Measurements from ENCODE around the gene KHK. TPM values are rescaled to one million over a fixed set of nuclear protein-coding genes. Genes with fewer than 3 reads are reported as not detected.

The KHK gene
- total and polyA plus RNA-seq, 9 of the 15 experiments (the other 6 are each of a cell fraction or from before 2014, with no cell fraction given) = 1.5 to 10.7 (median 5.2) TPM

DNA sequence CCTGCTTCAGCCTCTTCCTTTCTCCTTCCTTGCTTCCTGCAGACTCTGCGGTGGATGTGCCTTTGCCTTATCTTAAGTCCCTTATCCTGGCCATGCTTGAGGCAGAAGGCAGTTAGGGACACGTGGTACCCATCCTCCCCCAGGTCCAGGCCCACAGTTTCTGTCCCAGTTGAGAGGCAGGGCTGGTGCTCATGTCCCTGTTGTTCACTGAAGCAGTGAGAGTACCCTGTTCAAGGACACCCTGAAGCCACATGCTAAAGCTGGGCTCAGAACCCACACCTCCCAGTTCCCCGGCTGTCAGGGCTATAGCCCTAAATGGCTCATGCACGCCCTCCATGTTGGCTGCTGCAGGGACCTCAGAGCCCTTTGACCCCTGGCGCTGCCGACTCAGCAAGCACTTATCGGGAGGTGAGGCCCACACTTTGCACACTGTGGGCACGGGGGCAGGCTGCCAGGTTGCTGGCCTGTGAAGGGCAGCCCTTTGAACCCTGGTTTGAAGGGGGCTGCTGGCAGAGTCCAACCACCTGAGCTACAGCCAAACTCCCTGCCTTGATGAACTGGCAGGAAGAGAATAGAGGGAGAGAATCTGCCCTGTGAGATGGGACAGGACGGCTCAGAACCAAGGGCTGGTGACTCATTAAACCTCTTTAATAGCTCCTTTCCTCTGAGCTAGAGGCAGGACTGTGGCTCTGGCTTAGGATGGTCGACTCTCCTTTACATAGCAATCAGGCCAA lies 6.3 kb downstream of the KHK start (continued):
- TF ChIP-seq, protein P1, sequence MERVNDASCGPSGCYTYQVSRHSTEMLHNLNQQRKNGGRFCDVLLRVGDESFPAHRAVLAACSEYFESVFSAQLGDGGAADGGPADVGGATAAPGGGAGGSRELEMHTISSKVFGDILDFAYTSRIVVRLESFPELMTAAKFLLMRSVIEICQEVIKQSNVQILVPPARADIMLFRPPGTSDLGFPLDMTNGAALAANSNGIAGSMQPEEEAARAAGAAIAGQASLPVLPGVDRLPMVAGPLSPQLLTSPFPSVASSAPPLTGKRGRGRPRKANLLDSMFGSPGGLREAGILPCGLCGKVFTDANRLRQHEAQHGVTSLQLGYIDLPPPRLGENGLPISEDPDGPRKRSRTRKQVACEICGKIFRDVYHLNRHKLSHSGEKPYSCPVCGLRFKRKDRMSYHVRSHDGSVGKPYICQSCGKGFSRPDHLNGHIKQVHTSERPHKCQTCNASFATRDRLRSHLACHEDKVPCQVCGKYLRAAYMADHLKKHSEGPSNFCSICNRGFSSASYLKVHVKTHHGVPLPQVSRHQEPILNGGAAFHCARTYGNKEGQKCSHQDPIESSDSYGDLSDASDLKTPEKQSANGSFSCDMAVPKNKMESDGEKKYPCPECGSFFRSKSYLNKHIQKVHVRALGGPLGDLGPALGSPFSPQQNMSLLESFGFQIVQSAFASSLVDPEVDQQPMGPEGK (CRISPR knock-in tag; IDR thresholded peaks at IDR 0.05; ENCODE audit: borderline replicate concordance) = no peak
- TF ChIP-seq POLR2H (tag; IDR thresholded peaks at IDR 0.05; ENCODE audit: low read depth) = no peak
- TF ChIP-seq TAL1 (IDR thresholded peaks at IDR 0.05) = peak; percentile 58
- TF ChIP-seq ZNF311 (CRISPR knock-in tag; IDR thresholded peaks at IDR 0.05) = peak; percentile 78; the same call in 1 of the 2 replicates
- TF ChIP-seq ATF1 (CRISPR knock-in tag; IDR thresholded peaks at IDR 0.05) = no peak
- peak; percentile 58; the same call in 1 of the 2 replicates for TF ChIP-seq ATF1 (tag; IDR thresholded peaks at IDR 0.05)
- no peak for TF ChIP-seq EZH2 (IDR thresholded peaks at IDR 0.05; ENCODE audit: borderline replicate concordance, low read depth, low read length)
- TF ChIP-seq KLF6 (CRISPR knock-in tag; IDR thresholded peaks at IDR 0.05; ENCODE audit: borderline replicate concordance) = peak; percentile 46
- TF ChIP-seq ESRRA (IDR thresholded peaks at IDR 0.05; ENCODE audit: borderline replicate concordance, low read depth) = peak; percentile 62; the same call in 1 of the 2 replicates
- TF ChIP-seq VEZF1 (CRISPR knock-in tag; IDR thresholded peaks at IDR 0.05) = peak; percentile 39; the same call in 1 of the 2 replicates
- TF ChIP-seq ADNP (tag; IDR thresholded peaks at IDR 0.05) = no peak
- TF ChIP-seq RBFOX2 (IDR thresholded peaks at IDR 0.05; ENCODE audit: low read depth, low read length) = peak; percentile 39; the same call in 1 of the 2 replicates
- TF ChIP-seq ETV1 (tag; conservative IDR thresholded peaks at IDR 0.05; ENCODE audit: low read depth) = 0 out of 2 replicates have a peak, but pooled peaks have one; percentile 42
- TF ChIP-seq, protein P2, sequence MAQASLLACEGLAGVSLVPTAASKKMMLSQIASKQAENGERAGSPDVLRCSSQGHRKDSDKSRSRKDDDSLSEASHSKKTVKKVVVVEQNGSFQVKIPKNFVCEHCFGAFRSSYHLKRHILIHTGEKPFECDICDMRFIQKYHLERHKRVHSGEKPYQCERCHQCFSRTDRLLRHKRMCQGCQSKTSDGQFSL (CRISPR knock-in tag; IDR thresholded peaks at IDR 0.05) = no peak
- TF ChIP-seq, protein P2 (tag; IDR thresholded peaks at IDR 0.05) = peak in 1 of 2 experiments; percentile 56; a peak in 1 of 4 replicates
- peak; percentile 54; the same call in 1 of the 2 replicates for TF ChIP-seq MECOM (CRISPR knock-in tag; IDR thresholded peaks at IDR 0.05)
- TF ChIP-seq TFAP4 (CRISPR knock-in tag; IDR thresholded peaks at IDR 0.05; ENCODE audit: borderline replicate concordance) = peak; percentile 23; the same call in 1 of the 2 replicates
- no peak for TF ChIP-seq SNRNP70 (optimal IDR thresholded peaks at IDR 0.05; ENCODE audit: low read depth, low read length)
- peak; percentile 57; the same call in 1 of the 2 replicates for TF ChIP-seq MEF2D (tag; conservative IDR thresholded peaks at IDR 0.05; ENCODE audit: low read depth)
- peak; percentile 75; the same call in 1 of the 2 replicates for TF ChIP-seq SMARCA4 (IDR thresholded peaks at IDR 0.05)
- no peak for TF ChIP-seq MCM7 (IDR thresholded peaks at IDR 0.05)
- TF ChIP-seq POLR2AphosphoS5 (IDR thresholded peaks at IDR 0.05; ENCODE audit: control insufficient read depth, insufficient read depth, low read depth, low read length) = 0 out of 2 replicates have a peak, but pooled peaks have one; percentile 29
